OCI-M2 (cell line): Measurements from ENCODE around the gene DSG1.
"Not testable (repeated sequence)": the region's sequence is repeated elsewhere in the genome, so short reads cannot be mapped to it uniquely, and the experiment has no call there.

ENCODE experiments used
- DNase-seq: peaks from one replicate; lab custom pipeline; 2025; ENCODE audit not compliant: unreplicated experiment; lab: John Stamatoyannopoulos, UW

DSG1 gene

DNA sequence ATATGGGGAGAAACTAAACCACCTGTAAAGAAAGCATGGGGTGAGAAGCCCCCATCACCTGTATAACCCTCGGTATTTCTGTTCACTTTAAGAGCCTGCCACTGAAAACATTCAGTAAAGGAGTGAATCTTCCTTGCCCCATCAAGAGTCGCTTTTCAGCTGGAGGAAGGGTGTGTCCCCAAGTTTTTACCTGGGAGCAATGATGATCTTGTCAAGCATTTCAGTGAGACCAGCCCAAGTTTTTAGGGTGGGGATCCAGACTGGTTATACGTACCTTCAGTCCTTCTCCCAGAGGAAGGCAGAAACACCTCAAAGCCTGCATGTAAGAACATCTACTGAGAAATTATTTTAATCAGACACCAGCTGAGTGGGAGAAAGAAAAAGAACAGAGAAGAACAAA, at the start of gene DSG1:
Gene DSG1, plus strand, starts transcription at position 301 of the 400 bp plus-strand sequence. CDS start 141 bp downstream, outside the sequence.
- DNase-seq: no peak

DNA sequence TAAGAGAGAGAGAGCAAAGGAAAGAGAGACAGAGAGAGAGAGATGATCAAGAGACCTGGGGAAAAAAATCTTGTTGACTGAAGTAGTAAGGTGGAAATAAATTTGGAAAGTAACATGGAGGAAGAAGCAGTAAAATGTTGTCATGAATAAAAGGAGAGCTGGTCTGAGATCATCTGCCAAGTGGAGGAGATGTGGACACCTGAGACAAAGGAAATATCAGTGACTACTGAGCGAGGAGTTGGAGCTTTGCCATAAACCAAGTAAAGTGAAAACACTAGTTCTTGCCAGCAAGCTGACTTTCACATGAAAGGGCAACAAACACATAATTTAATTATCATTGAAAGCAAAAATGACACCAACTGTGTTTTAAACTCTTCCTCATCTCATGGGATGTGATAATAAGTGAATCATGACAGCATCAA, 49.0 kb upstream of the DSG1 start:
- no peak for DNase-seq

DNA sequence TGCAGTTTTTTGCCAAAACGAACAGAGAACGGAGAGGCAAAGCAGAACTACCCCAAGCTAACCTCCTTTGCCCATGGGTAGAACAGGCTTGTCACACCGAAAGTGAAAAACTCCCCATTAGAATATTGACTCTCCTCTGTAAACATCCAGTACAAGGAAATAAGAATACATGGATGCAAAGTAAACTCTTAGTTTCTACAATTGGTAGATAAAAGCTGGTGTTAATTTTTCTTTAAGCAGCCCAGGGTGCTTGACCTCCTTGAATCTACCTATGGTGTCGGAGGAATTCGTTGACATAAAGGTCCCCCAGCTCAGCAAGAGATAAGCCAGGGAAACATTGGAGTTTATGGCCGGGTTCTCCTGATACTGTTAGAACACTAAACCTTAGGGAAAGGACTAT, 48.4 kb upstream of the DSG1 start:
- DNase-seq: no peak

DNA sequence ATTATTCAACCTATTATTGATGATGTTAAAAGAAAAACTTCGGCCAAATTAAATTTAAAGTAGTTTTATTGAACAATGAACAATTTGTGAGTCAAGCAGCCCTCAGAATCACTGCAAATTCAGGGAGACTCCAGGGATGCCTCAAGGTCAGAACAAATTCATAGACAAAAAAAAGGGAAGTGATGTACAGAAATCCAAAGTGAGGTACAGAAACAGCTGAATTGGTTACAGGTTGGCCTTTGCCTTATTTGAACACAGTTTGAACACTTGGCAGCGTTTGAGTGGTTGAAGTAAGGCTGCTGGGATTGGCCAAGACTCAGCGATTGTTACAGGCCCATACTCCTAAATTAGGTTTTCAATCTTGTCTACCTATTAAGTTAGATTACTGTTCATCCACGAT, 47.4 kb upstream of the DSG1 start:
- no peak for DNase-seq

DNA sequence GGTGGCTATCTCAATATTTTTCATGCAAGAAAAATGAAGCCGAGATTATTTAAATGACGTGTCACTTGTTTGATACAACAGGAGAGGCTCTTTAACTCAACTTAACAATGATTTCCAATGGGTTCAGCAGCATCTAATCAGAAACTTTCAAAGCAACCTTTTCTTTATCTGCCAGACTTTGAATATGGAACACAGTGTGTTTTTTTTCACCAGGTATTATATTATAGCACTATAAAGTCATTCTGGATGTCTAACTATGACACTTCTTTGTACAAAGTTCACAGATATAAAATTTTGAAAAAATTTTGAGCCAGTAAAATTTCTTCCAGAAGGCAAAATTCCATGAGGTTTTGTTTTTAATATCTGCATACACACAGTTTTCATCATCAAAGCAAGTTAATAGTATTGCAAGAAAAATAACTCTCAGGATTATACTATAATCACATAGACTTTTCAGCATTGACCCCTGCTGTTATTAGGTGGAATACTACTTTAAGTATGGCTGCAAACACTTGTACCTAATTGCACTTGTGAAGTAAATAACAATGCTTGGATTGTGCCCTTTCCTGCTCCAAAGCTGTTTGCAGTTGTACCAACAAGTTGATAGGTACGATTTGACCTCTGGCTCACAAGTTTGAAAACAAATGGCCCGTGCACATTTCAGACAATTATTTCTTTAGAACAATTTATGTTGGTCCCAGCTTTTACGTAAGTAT, 44.0 kb upstream of the DSG1 start:
- no peak for DNase-seq

DNA sequence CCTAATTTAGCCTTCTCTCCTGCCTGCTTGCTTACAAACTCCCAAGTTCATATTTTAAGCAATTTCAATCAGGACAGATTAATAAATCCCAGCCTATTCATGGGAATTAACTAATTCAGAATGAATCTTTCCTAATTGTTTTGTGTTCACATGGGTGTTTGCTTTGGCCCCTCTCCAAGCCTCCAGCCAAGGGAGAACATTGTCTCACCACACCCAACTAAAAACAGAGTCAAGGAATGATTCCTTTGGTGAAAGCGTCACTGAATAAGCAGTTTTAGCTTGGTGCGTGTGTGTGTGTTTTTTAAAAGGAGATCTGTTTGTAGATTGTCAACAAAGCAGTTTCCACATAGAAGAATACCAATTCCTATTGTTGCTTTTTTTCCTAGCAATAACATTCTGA, 43.0 kb upstream of the DSG1 start:
- DNase-seq: no peak

DNA sequence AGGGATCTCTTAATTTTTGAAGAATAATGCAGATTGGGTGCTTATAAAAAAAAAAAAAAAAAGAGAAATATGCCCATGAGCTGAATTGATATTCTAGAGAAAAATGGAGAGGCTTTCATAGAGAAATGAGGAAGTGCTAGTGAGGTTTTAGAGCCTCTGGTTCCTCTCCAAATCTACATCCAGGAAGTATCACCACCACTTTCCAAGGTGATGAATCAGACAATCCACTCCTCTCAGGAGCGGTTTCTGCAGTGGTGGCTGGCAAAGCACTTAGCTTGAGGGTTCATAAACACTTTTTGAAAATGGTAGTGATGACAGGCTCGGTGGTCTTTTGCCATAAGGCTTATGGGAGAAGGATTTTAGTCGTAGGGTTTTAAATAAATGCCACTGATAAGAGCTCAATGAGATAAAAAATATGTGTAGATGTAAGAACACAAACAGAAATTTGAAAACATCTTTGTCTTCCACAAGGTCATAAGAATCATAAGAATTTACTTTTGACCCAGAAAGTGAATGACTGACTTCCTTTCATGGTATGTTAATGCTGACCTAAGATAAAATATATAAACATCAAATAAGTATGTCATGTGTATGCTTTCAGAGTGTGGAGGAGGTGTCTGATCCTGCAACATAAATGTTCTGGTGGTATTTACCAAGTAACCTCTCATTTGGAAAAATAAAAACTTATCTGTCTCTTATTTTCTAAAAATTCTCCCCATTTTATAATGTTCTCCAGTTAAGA, 42.1 kb upstream of the DSG1 start:
- DNase-seq: no peak

DNA sequence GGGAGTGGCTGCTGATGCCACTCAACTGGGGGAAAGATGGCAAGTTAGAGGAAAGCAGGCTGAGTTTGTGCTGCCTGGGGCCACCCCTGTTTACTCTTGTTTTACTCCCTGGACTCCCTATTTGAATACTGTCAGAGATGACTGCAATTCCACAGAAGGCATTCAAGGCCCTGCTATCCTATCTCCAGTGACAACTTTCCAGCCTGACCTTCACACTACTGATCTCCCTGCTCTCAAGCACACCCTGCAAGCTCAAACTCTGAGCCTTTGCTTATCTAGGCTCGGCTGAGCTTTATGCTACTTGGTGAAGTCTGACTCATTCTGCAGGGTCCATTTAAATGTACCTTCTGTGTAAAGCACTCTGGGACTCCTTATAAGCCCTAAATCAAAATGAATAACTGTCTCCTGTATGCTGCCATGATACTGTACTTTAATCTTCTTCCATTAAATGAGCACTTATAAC, 39.3 kb upstream of the DSG1 start:
- DNase-seq: no peak

DNA sequence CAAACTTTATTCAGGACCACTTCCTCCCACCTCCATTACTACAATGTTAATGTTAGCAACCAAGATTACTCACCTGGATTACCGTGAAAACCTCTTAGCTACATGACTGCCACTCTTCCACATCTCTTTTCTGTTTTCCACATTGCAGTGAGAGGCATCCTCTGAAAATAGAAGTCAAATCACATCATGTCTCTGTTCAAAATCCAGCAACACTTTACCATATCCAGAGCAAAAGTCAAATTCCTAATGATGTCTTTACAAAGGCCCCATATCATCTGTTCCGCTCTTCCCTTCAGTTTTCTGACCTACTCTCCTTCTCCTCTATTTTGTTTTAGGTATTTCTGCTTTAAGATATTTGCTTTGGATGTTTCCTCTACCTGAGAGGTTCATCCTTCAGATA, 37.5 kb upstream of the DSG1 start:
- no peak for DNase-seq

DNA sequence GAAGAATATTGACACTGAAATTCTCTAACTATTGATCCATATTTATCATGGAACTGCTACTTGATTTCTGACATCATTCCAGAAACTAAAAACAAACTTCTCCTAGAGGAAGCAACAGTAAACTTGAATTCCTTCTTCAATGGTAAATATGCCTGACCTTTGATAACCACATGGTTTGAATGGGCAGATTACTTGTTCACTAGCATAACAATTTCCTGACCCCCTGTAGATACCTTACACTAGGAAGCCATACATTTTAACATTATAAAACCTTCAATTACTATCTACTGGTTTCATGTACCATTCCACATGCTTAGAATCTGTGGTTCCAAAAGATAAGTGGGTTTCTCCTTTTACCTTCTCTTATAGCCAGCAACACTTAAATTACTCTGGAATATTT, 36.5 kb upstream of the DSG1 start:
- DNase-seq: no peak

DNA sequence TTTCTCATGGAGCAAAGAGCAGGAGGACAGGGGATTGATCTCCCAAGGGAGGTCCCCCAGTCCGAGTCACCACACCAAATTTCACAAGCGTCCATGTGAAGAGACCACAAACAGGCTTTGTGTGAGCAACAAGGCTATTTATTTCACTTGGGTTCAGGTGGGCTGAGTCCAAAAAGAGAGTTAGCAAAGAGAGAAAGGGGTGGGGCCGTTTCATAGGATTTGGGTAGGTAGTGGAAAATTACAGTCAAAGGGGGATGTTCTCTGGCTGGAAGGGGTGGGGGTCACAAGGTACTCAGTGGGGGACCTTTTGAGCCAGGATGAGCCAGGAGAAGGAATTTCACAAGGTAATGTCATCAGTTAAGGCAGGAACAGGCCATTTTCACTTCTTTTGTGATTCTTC, 28.5 kb upstream of the DSG1 start:
- not testable (repeated sequence) for DNase-seq

DNA sequence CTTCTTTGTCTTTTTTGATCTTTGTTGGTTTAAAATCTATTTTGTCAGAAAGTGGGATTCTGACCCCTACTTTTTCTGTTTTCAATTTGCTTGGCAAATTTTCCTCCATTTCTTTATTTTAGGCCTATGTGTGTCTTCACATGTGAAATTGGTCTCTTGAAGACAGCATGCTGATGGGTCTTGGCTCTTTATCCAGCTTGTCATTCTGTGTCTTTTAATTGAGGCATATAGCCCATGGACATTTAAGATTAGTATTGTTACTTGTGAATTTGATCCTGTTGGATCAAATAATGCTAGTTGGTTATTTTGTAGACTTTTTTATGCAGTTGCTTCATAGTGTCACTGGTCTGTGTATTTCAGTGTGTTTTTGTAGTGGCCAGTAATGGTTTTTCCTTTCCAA, 26.3 kb upstream of the DSG1 start:
- no peak for DNase-seq

DNA sequence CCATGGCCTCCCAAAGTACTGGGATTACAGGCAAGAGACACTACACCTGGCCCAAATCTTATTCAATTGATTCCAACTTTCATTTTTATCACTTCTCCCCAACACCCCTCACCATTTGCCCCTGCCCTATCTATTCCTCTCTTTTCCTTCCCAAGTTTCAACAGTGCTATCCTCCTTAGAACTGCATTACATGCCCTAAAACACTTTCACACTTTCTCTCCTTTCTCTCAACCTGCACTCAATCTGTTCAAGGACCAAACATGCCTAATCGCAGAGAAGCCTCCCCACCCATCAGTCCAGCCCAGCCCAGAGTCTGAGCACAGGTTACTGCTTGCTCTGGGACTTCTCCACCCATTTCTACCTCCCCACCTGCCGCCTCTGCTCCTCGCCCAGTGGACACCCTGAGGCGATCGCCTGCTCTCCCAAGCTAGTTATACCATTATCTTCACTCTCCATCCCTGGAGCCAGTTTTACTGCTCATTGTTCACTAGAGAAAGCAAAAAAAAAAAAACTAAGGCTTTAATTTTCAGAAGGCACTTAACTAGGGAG, 23.7 kb upstream of the DSG1 start:
- DNase-seq: no peak

DNA sequence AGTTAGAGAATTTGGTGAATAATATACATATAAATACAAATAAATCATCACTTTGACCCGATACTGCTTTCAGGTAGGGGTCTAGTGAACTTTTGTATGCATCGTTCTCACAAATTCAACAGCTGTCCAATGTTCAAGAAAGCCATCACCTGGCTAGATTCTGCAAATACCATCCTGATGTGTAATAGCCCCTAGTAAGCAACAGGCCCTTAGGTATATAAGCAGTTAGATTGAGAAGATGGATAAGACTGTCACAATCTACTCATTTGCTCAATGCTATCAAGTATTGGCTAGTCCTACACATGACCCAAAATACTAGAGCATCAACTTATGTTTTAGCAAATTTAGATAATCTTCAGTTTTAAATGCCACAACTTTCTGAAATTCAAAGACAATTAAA, 20.7 kb upstream of the DSG1 start:
- DNase-seq: no peak

DNA sequence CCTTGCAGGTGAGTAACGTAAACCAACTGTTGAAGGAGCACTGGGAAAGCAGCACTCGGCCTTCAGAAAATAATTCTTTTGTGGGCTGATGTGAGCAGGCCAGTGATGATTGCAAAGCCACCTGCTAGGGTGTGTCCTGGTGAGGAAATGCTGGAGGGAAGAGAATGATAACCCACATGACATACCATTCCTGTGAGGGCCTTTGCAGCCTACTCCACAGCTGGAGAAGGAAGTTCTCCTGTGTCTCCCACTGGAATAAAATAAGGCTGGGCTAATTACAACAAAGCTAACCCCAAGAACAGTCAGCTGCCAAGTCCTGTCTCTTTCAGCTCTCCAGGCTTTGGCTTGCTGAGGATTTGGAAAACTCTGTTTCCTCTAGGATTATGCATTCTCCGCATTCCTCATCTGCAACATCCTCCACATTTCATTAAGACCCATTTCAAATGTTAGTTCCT, 16.7 kb upstream of the DSG1 start:
- no peak for DNase-seq

DNA sequence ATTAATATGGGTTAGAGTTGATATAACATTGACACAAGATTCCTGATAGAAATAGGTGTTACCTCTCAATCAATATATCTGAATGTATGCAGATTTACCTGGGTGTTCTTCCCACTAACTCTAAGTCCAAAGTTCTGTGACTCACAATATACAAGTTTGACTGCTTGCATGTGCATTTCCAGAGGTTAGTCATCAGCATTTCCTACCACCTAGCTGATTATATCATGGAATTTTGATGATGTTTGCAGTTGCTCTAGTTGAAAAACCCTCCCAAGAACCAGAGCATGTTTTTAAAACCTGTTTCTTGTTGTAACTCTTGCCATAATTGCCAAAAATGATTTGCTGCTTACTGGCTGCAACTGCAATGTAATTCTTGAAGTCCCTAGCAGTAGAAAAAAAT, 15.0 kb upstream of the DSG1 start:
- no peak for DNase-seq

DNA sequence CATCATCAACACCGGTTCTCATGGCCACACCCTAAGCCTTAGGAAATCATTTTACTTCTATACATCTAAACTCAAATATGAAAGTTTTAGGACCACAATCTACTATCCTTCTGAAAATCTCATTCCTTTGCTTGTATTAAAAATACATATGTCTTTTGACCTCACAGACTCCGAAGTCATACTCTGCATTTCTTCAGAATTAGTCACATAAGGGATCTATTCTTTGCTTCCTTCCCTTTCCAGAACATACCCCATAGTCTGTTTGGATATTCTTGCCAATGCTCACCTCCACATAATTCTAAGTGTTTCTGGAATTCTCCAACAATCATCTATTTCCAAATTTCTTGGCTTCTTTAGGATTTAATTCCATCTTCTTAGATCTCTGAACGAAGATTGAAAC, 14.2 kb upstream of the DSG1 start:
- DNase-seq: no peak

DNA sequence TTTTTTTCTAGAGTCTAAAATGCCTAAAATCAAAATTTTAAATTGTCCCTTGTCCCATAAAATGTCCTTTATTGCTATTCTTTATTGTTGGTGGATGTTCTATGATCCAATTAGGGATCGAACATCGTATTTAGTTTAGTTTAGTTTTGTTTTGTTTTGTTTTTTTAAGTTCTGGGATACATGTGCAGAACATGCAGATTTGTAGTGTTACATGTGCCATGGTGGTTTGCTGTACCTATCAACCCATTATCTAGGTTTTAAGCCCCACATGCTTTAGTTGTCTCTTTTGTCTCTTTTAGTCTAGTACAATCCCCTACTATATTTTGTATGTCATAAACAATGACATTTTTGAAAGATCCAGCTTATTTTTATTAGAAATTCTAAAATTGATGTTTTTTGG, 8.8 kb upstream of the DSG1 start:
- no peak for DNase-seq

DNA sequence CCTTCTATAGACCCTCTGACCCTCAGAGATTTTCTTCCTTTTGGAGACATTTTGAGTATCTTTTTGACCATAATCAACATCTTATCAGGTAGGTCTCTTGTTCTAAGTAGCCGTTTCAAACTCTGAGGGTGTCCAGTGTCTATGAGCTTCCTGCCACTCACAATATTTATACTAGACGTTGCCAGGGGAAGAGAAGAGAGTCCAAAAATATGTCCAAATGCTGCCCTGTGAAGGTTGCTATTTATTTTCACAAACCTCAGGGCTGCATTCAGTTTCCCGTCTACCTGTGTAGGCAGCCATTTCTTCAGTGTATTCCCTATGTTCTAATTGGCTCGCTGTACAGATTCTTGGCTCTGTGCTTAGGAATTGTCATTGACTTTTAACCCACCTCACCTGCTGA, 986 bp upstream of the DSG1 start:
- DNase-seq: no peak

DNA sequence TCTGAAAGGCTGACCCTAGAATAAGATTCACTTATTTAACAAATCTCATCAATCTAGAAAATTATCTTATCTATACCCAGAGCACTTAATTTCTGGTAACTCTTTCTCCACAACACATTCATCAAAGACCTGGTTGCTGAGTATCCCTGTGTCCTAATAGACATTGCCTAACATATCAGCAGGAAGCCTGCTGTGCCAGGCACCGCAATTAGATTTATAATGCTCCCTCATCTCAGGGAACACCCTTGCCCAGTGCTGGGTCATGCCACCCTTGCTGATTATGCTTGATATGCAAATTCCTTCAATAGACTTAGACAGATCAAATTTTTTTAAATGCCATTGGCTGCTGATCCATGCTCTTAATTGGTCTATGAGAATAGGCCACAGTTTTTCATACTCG, 3.8 kb downstream of the DSG1 start:
- no peak for DNase-seq

DNA sequence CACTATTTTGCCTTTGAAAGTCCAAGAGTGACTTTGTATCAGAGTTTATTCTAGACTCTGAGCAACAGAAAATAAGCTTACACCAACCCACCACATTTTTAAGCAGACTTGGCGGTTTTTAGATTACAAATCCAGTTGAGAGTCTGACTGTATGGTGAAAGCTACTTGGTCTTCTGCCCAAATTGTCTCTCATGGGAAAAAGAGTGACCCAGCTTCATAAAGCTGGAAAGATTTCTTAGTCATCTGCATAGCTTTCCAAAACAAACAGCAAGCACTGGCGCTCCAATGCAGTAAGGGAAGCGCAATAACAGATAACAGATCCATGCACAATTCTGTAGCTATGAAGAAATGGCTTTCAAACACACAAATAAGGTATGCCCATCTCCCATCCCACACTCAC, 7.1 kb downstream of the DSG1 start:
- no peak for DNase-seq

DNA sequence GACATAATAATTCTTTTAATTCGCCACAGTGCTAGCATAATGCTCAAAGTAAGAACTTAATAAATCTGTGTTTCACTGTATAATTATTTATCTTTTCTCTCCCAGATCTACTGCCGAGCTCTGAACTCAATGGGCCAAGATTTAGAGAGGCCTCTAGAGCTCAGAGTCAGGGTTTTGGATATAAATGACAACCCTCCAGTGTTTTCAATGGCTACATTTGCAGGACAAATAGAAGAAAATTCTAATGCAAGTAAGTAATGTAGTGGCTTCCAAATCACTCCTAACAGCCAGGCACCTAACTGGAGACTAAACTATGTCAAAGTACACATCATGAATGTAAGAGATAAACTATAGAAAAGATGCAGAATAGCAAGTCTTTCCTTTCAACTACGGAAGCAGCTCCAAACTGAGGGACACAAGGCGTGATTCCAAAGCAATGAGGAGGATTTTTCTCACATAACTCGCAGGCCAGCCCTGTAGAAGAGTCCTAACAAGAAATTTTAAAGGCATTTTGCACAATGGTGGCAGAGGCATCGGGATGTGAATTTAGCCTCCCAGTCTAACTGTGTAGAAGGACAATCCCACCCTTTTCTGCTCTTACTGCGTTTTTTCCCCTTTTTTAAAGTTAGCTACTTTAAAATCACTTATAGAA, 12.0 kb downstream of the DSG1 start:
- DNase-seq: no peak
